OCI-LY3 (cell line): ENCODE results near the gene HERC2.

Experiments used
- CTCF ChIP-seq: fragments of 200-600, 300-600 bp; sonication (generic); IDR thresholded peaks from 2 replicates; pipeline ENCODE4 v1.5.1; 2014; ENCODE audit warnings: antibody characterized with exemption, low read length, low read depth
- EZH2phosphoT487 ChIP-seq: fragments of 200-600 bp; shearing (Covaris generic); IDR thresholded peaks from 2 replicates; pipeline ENCODE4 v1.6.1; 2018; ENCODE audit warnings: antibody characterized with exemption, mixed run types, low read depth

- TF ChIP-seq EZH2phosphoT487, result no peak
- no peak for TF ChIP-seq CTCF
These were observed 201.7 kb downstream of the HERC2 start for GRCh38 chr15:28120359-28120640.
